OCI-LY1 (cell line): Measurements from ENCODE around the gene TYW1B.
"Not testable (repeated sequence)": the region's sequence is repeated elsewhere in the genome, so short reads cannot be mapped to it uniquely, and the experiment has no call there.

Experiments used
- EZH2 ChIP-seq: fragments of 200-600 bp; sonication (generic), shearing (Covaris generic); IDR thresholded peaks from 2 replicates; pipeline ENCODE4 v1.8.0; 2017; ENCODE audit warnings: borderline replicate concordance, mixed run types, mild to moderate bottlenecking, antibody characterized with exemption, low read length, moderate library complexity, mixed read lengths
- TF ChIP-seq, protein P1 (sequence below): fragments of 200-600 bp; sonication (generic), shearing (Covaris generic); IDR thresholded peaks from 2 replicates; pipeline ENCODE4 v1.5.1; 2017; ENCODE audit warnings: mild to moderate bottlenecking, antibody characterized with exemption, low read length, moderate library complexity, mixed read lengths

- TF ChIP-seq EZH2 = not testable (repeated sequence)
- TF ChIP-seq, protein P1, sequence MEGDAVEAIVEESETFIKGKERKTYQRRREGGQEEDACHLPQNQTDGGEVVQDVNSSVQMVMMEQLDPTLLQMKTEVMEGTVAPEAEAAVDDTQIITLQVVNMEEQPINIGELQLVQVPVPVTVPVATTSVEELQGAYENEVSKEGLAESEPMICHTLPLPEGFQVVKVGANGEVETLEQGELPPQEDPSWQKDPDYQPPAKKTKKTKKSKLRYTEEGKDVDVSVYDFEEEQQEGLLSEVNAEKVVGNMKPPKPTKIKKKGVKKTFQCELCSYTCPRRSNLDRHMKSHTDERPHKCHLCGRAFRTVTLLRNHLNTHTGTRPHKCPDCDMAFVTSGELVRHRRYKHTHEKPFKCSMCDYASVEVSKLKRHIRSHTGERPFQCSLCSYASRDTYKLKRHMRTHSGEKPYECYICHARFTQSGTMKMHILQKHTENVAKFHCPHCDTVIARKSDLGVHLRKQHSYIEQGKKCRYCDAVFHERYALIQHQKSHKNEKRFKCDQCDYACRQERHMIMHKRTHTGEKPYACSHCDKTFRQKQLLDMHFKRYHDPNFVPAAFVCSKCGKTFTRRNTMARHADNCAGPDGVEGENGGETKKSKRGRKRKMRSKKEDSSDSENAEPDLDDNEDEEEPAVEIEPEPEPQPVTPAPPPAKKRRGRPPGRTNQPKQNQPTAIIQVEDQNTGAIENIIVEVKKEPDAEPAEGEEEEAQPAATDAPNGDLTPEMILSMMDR = not testable (repeated sequence)
Observed at GRCh38 chr7:72643708-72644107, 184.3 kb downstream of the TYW1B start.
